ENCODE data around the gene PPP4C. TPM values are rescaled to one million over a fixed set of nuclear protein-coding genes. Genes with fewer than 3 reads are reported as not detected.

The PPP4C gene
- total RNA-seq, 6 experiments from 2014 or later = 111 to 135 (median 123) TPM

- Mint-ChIP-seq H3K4me1 (ENCODE audit: low read depth) (peaks cover 29% of the 10 kb centered on the region), H3K4me3 (peak overlapping the region; percentile 67), H3K27ac (peak overlapping the region; percentile 64), H3K27me3 (ENCODE audit: insufficient read depth) (peaks cover 15% of the 10 kb centered on the region), H3K36me3 (ENCODE audit: low read depth) (peaks cover 48% of the 10 kb centered on the region), H3K9me3 (no peaks in the 10 kb centered on the region; the same call in 1 of the 2 replicates)
- peak; percentile 78 for TF ChIP-seq CTCF (IDR thresholded peaks at IDR 0.05)
- peak; percentile 35 for DNase-seq
Observed at GRCh38 chr16:30068750-30069610, 6.8 kb upstream of the PPP4C start.

GRCh38 chr16:30069611-30070462 is 6.0 kb upstream of the PPP4C start:
- peak overlapping the region; percentile 43 for H3K4me3 Mint-ChIP-seq
- H3K36me3 Mint-ChIP-seq (ENCODE audit: low read depth) = peaks cover 51% of the 10 kb centered on the region
- H3K27ac Mint-ChIP-seq = peak overlapping the region; percentile 64

GRCh38 chr16:30070490-30070889 is 5.3 kb upstream of the PPP4C start:
- peak overlapping the region; percentile 49 for H3K27ac Mint-ChIP-seq

More at GRCh38 chr16:30069611-30070462, 6.0 kb upstream of the PPP4C start:
- H3K4me1 Mint-ChIP-seq (ENCODE audit: low read depth) = peaks cover 23% of the 10 kb centered on the region
- no peaks in the 10 kb centered on the region; the same call in 1 of the 2 replicates for H3K9me3 Mint-ChIP-seq
- TF ChIP-seq CTCF (IDR thresholded peaks at IDR 0.05) = no peak
- no peak for DNase-seq
- H3K27me3 Mint-ChIP-seq (ENCODE audit: insufficient read depth) = peaks cover 18% of the 10 kb centered on the region

GRCh38 chr16:30076276-30076791 is 540 bp downstream of the PPP4C start:
- Mint-ChIP-seq H3K9me3 (no peaks in the 10 kb centered on the region; the same call in 1 of the 2 replicates), H3K36me3 (ENCODE audit: low read depth) (peaks cover 40% of the 10 kb centered on the region), H3K4me1 (ENCODE audit: low read depth) (peaks cover 27% of the 10 kb centered on the region), H3K27ac (peak overlapping the region; percentile 83), H3K27me3 (ENCODE audit: insufficient read depth) (peaks cover 10% of the 10 kb centered on the region), H3K4me3 (peak overlapping the region; percentile 98)
- no peak for DNase-seq
- no peak for TF ChIP-seq CTCF (IDR thresholded peaks at IDR 0.05)

More at GRCh38 chr16:30070490-30070889, 5.3 kb upstream of the PPP4C start:
- Mint-ChIP-seq H3K9me3 (no peaks in the 10 kb centered on the region; the same call in 1 of the 2 replicates), H3K27me3 (ENCODE audit: insufficient read depth) (peaks cover 14% of the 10 kb centered on the region), H3K4me3 (peak overlapping the region; percentile 42), H3K36me3 (ENCODE audit: low read depth) (peaks cover 55% of the 10 kb centered on the region), H3K4me1 (ENCODE audit: low read depth) (peaks cover 26% of the 10 kb centered on the region)
- TF ChIP-seq CTCF (IDR thresholded peaks at IDR 0.05) = no peak
- no peak for DNase-seq

GRCh38 chr16:30077656-30078055 is 1.9 kb downstream of the PPP4C start:
- Mint-ChIP-seq H3K9me3 (no peaks in the 10 kb centered on the region), H3K4me1 (ENCODE audit: low read depth) (peaks cover 27% of the 10 kb centered on the region), H3K4me3 (peak overlapping the region; percentile 98), H3K36me3 (ENCODE audit: low read depth) (peaks cover 38% of the 10 kb centered on the region), H3K27ac (peak overlapping the region; percentile 83), H3K27me3 (ENCODE audit: insufficient read depth) (peaks cover 10% of the 10 kb centered on the region)
- no peak for TF ChIP-seq CTCF (IDR thresholded peaks at IDR 0.05)
- peak; percentile 33 for DNase-seq
